GM21390 (cell line): Measurements from ENCODE around the gene NFIX.
"Not testable (repeated sequence)": the region's sequence is repeated elsewhere in the genome, so short reads cannot be mapped to it uniquely, and the experiment has no call there.

Source experiments
- ATAC-seq: cut with Tn5 transposase; IDR thresholded peaks from one replicate; pipeline ENCODE4 v1.9.1; 2021; ENCODE audit not compliant: unreplicated experiment

NFIX gene

GRCh38 chr19:12994701-12995595, at the start of gene NFIX:
Gene NFIX (plus strand): TSS chr19:12995475. CDS start chr19:12995838, 363 bp downstream.
- no peak for ATAC-seq

- ATAC-seq: peak; percentile 60
Observed at GRCh38 chr19:12945479-12946091, 49.7 kb upstream of the NFIX start, which contains the start of gene RAD23A. Gene RAD23A (plus strand): TSS chr19:12945862. CDS start chr19:12945949, 87 bp downstream.

- ATAC-seq: peak; percentile 28
Observed at GRCh38 chr19:12946092-12946721, 49.1 kb upstream of the NFIX start.

- no peak for ATAC-seq
Observed at GRCh38 chr19:12946731-12947496, 48.4 kb upstream of the NFIX start.

- no peak for ATAC-seq
Observed at GRCh38 chr19:12947702-12948611, 47.3 kb upstream of the NFIX start.

- no peak for ATAC-seq
Observed at GRCh38 chr19:12948612-12949362, 46.5 kb upstream of the NFIX start.

GRCh38 chr19:12949363-12950283, 45.7 kb upstream of the NFIX start:
- ATAC-seq: no peak

GRCh38 chr19:12952050-12952449, 43.2 kb upstream of the NFIX start:
- ATAC-seq: not testable (repeated sequence)

- ATAC-seq: no peak
Observed at GRCh38 chr19:12952488-12953137, 42.7 kb upstream of the NFIX start.

- ATAC-seq: no peak
Observed at GRCh38 chr19:12953138-12953798, 42.0 kb upstream of the NFIX start.

- ATAC-seq: no peak
Observed at GRCh38 chr19:12953799-12954611, 41.3 kb upstream of the NFIX start.

- no peak for ATAC-seq
Observed at GRCh38 chr19:12954612-12954962, 40.7 kb upstream of the NFIX start.

- ATAC-seq: not testable (repeated sequence)
Observed at GRCh38 chr19:12955575-12955974, 39.7 kb upstream of the NFIX start.

GRCh38 chr19:12955996-12956395, 39.3 kb upstream of the NFIX start:
- ATAC-seq: no peak

- peak; percentile 80 for ATAC-seq
Observed at GRCh38 chr19:12956446-12957388, 38.6 kb upstream of the NFIX start, which contains the start of gene GADD45GIP1. Gene GADD45GIP1 (minus strand): TSS chr19:12957223. CDS start chr19:12957212, 11 bp downstream.
